ENCODE measurements around the gene AFF3. TPM values are rescaled to one million over a fixed set of nuclear protein-coding genes. Genes with fewer than 3 reads are reported as not detected.

AFF3 gene
- total RNA-seq, 2 experiments from 2014 or later: 0.03 TPM

DNA sequence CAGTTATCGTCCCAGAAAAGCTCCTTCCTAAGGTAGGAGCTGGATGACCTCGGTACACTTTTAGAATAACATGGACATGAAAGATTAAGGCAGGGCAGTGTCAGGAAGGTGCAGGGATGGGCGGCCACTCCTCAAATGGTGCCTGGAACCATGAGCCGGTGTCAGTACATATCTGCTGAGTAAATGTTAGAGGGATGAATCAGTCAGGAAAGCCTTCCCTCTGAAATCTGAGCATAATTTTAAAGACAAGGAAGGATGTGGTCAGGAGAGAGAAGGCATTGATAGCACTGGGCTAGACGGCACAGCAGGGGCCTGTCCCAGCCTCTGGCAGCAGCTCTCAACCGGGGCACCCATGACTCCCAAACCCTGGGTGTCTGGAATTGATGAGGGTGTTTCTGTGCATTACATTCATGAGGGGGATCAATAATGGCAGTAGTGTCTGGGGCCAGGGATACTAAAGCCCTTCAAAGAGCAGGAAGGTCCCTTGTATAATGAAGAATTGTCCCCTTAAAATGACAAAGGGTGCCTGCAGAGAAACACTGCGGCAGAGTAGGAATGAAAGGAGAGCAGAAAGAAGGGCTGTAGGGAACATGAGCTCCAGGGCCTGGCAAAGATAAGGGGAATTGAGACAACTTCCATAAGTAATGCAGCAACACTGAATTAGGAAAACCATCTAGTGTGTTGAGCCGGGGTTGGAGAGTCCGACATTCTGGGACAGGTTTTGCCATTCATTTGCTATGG, 490.3 kb downstream of the AFF3 start:
- Mint-ChIP-seq H3K36me3 (ENCODE audit: low read depth) (no peaks in the 10 kb centered on the region), H3K27ac (no peak overlapping the region), H3K9me3 (no peaks in the 10 kb centered on the region), H3K27me3 (peaks cover 4% of the 10 kb centered on the region), H3K4me1 (no peaks in the 10 kb centered on the region), H3K4me3 (no peak overlapping the region)
- CTCF ChIA-PET: no interaction called here
- POLR2A ChIA-PET: no interaction called here
- no peak for DNase-seq

DNA sequence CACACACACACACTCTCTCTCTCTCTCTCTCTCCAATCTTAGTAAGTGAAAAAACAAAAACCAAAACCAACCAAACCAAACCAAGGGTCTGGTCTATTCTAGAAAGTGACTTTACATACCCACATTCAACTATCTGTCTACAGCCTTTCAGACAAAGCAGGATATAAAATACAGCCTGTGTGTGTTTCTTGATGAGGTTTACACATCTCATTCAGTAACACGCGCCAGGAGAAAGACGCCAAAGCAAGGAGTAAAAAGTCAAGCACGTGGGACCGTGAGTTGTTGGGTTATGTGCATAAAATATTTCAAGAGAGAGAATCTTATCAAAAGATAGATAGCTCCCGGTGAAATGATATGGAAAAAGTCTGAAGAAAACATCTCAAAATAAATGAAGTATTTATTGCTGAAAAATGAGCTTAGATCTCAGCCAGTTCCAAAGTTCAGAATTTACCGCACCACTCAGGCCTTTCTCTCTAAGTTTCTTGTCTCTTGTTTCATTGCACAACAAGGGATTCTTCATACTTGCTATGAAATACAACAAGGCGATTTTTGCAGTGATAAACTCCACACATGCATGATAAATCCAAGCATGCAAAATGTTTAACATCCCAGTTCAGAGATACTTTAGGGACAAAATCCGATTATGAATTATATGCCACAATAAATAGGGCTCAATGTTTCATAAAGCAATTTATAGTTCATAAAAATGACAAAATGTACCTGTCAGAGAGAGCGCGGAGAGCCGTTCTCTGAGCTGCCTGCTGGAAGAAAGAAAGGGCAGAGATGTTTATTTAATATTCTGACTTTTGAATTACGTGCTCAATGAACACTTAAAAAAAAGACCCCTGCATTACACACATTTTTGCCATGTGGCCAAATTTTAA, 493.2 kb downstream of the AFF3 start:
- Mint-ChIP-seq H3K4me3 (no peak overlapping the region), H3K4me1 (no peaks in the 10 kb centered on the region), H3K27ac (no peak overlapping the region), H3K27me3 (peaks cover 1% of the 10 kb centered on the region), H3K9me3 (no peaks in the 10 kb centered on the region), H3K36me3 (ENCODE audit: low read depth) (no peaks in the 10 kb centered on the region)
- ChIA-PET POLR2A (no interaction called here), CTCF (no interaction called here)
- no peak for DNase-seq

DNA sequence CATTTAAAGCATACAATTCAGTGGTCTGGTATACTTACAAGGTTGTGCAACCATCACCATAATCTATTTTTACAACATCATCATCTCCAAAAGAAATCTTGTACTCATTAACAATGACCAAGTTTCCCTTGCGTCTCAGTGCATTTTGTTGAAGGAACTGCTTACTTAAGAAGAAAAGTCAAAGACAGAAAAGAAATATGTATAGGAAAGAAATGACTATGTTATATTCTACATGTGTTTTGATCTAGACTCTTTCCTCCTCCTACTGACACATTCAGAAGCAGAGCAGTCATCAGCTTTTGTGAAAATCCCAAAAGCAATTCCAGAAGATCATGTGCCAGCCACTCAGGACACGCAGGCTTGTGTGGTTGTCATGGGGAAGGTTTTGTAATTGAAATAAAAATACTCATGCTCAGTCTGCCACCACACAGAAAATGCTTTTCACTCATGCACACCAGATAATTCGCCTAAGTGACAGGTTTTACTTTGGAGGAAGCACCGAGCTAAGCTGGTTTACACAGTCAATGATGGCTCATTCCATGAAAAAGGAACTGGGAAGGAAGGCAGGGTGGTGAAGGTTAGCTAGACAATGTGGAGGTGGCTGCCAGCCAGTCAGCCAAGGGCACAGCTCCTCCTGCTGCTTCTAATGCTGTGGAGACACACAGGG, 494.1 kb downstream of the AFF3 start:
- Mint-ChIP-seq H3K27ac (no peak overlapping the region), H3K36me3 (ENCODE audit: low read depth) (no peaks in the 10 kb centered on the region), H3K4me1 (no peaks in the 10 kb centered on the region), H3K9me3 (no peaks in the 10 kb centered on the region), H3K4me3 (no peak overlapping the region), H3K27me3 (peaks cover 1% of the 10 kb centered on the region)
- no peak for DNase-seq
- CTCF ChIA-PET: no interaction called here
- POLR2A ChIA-PET: no interaction called here

DNA sequence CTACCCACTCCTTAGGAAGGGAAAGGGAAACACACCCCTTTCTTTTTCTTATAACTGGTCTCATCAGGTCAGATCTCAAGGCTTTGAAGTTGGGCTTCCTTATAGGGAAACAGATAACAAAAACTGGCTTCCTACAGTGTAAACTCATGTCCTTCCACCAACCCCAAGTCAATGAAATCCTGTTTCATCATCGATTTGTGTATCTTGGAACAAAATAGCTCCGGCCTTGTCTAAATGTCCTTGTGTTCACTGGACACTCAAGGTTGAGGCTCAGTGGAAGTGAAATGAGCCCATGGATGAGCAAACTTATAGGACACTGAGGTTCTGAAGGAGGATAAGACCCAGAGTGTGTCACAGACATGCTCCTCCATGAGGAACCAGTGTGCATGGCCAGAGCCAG, 496.4 kb downstream of the AFF3 start:
- no peaks in the 10 kb centered on the region for H3K36me3 Mint-ChIP-seq (ENCODE audit: low read depth)
- no peaks in the 10 kb centered on the region for H3K9me3 Mint-ChIP-seq
- peaks cover 1% of the 10 kb centered on the region for H3K27me3 Mint-ChIP-seq
- H3K4me1 Mint-ChIP-seq: no peaks in the 10 kb centered on the region
- H3K27ac Mint-ChIP-seq: no peak overlapping the region
- ChIA-PET POLR2A (no interaction called here), CTCF (no interaction called here)
- H3K4me3 Mint-ChIP-seq: no peak overlapping the region
- DNase-seq: no peak

DNA sequence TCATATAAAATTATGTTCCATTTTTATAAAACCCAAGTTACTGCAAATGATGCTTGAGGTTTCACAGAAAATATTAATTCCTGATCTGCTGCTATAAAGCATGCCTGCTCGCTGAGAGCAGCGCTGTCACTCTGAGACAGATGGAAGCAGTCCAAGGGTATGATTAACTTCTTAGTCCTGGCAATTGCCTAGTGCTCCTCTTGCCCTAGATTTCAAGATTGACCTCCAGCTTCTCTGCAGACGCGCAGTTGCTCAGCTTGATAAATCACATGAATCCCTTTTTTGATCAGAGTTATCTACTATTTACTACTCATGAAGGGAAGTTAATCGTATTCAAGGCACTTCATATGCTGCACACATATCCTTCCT, 498.0 kb downstream of the AFF3 start:
- POLR2A ChIA-PET: no interaction called here
- DNase-seq: no peak
- H3K36me3 Mint-ChIP-seq (ENCODE audit: low read depth): no peaks in the 10 kb centered on the region
- peaks cover 1% of the 10 kb centered on the region for H3K27me3 Mint-ChIP-seq
- no peak overlapping the region for H3K4me3 Mint-ChIP-seq
- no peaks in the 10 kb centered on the region for H3K9me3 Mint-ChIP-seq
- no peaks in the 10 kb centered on the region for H3K4me1 Mint-ChIP-seq
- CTCF ChIA-PET: no interaction called here
- no peak overlapping the region for H3K27ac Mint-ChIP-seq

DNA sequence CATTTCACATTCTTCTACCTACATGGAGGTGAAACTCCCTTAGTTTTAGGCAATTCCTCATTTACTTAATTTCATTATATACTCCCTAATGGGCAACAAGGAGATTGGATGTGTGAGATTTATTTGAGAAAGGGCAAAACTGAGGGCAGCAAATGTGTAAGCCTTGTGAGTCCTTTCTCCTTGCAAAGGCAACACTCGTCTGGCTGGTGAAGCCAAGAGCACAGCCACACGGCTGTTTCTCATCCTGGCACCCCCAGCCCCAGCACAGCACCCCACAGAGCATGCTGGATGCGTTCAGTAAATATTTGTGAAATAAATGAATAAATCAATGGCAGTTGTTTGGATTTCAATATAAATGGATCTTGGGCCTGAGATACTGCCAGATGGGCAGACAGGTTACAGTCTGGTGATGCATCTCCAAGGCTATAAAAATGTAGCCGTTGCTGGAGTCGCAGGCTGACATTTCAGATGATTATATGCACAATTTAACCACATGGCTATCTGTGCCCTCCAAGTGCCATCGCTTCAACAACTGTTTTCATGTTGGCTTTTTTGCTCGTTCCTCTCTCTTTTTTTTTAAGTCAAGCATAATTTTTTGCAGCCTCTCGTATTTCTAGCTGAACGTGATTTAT, 498.5 kb downstream of the AFF3 start:
- H3K4me3 Mint-ChIP-seq: no peak overlapping the region
- POLR2A ChIA-PET: no interaction called here

DNA sequence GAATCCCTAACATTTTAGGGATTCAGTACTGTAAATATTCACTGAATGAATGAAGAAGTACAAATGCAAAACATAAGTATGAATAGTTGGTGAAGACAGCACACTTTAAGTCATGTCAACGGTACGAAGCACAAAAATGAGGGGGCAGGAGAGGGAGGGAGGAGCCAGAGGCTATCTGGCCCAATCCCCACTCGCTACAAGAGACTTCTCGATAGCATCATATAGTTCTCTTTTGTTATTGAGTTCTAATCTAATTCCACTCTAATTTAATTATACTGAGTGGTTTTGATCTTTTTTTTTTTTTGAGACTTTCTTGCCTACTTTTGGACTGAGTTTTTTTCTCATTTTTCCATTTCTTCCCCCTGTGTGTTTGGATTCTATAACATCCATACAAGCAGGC, 500.4 kb downstream of the AFF3 start:
- Mint-ChIP-seq H3K27ac (no peak overlapping the region), H3K4me3 (no peak overlapping the region), H3K36me3 (ENCODE audit: low read depth) (no peaks in the 10 kb centered on the region), H3K4me1 (no peaks in the 10 kb centered on the region), H3K27me3 (no peaks in the 10 kb centered on the region), H3K9me3 (no peaks in the 10 kb centered on the region)
- no peak for DNase-seq
- POLR2A ChIA-PET: no interaction called here
- CTCF ChIA-PET: no interaction called here

More for the DNA sequence above, 498.5 kb downstream of the AFF3 start:
- Mint-ChIP-seq H3K27ac (no peak overlapping the region), H3K9me3 (no peaks in the 10 kb centered on the region), H3K27me3 (peaks cover 1% of the 10 kb centered on the region), H3K36me3 (ENCODE audit: low read depth) (no peaks in the 10 kb centered on the region), H3K4me1 (no peaks in the 10 kb centered on the region)
- no peak for DNase-seq
- CTCF ChIA-PET: no interaction called here

DNA sequence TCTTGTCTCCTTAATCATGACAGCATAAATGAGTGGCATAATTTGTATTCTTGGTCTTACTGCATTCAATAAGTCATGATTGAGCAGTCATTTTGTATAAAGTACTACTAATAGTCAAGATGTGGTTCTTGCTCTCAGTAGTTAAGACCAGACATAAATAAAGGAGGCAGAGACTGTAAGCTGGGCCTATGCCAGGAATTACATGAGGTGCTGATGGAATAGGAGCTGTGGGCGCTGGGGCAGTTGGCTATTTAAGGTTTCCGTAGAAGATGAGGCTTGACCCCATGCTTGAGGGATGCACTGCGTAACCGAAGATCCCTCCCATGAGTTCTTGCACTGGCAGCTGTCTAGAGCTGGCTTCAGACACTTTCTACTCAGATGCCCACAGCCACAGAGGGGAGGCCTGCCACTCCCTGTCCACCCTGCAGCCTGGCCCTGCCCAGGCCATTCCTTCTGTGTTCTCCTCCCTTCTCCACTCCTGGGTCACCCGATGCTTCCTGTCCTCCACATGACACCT, 501.7 kb downstream of the AFF3 start:
- no peaks in the 10 kb centered on the region for H3K9me3 Mint-ChIP-seq
- H3K36me3 Mint-ChIP-seq (ENCODE audit: low read depth): no peaks in the 10 kb centered on the region
- no peak overlapping the region for H3K27ac Mint-ChIP-seq
- H3K4me3 Mint-ChIP-seq: no peak overlapping the region
- POLR2A ChIA-PET: no interaction called here
- CTCF ChIA-PET: no interaction called here
- DNase-seq: no peak
- no peaks in the 10 kb centered on the region for H3K27me3 Mint-ChIP-seq
- H3K4me1 Mint-ChIP-seq: no peaks in the 10 kb centered on the region

DNA sequence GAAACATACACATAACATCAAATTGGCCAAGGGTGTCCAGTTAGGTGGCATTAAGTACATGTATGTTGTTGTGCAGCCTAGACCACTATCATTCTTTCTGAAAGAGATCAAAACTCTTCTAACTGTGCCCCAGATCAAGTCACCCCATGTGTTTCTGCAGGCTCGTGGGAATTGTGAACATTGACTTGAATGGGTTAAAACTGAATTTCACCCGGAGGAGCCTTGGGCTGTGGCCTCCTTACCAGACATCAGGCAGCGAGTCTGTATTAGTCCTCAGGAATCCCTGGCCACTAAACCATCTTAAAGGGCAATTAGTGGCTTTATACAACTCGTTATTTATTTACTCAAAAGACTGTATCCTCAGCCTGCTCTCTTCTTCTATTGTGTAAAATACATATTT, 503.6 kb downstream of the AFF3 start:
- Mint-ChIP-seq H3K36me3 (ENCODE audit: low read depth) (no peaks in the 10 kb centered on the region), H3K4me1 (no peaks in the 10 kb centered on the region), H3K27ac (no peak overlapping the region), H3K27me3 (no peaks in the 10 kb centered on the region), H3K9me3 (no peaks in the 10 kb centered on the region), H3K4me3 (no peak overlapping the region)
- no peak for DNase-seq
- CTCF ChIA-PET: no interaction called here
- POLR2A ChIA-PET: no interaction called here

DNA sequence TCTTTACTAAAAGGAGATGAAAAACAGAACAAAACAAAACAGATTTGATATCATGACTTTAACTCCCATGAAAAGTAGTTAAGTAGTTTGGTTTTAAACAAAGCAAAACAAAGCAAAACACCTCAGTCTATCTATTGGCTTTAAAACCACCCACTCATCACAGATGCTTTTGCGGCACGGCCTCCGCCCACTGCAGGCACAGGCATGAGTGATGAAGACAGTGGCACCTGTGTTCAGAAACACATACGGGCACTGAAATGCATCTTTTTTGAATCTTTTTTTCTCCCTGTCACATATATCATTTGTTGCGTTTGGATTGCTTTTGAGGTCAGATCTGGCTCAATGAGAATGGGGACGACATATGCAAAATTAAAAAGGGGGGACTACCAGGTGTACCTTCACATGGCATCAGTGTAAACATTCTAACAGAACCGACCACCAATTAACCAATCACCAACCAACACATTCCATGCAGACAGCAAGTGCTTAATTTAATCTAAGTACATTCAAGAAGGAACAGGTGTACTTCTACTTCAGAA, 505.2 kb downstream of the AFF3 start:
- DNase-seq: no peak
- POLR2A ChIA-PET: no interaction called here
- no peaks in the 10 kb centered on the region for H3K4me1 Mint-ChIP-seq
- H3K27ac Mint-ChIP-seq: no peak overlapping the region
- H3K9me3 Mint-ChIP-seq: peaks cover 8% of the 10 kb centered on the region
- CTCF ChIA-PET: no interaction called here
- no peak overlapping the region for H3K4me3 Mint-ChIP-seq
- no peaks in the 10 kb centered on the region for H3K36me3 Mint-ChIP-seq (ENCODE audit: low read depth)
- no peaks in the 10 kb centered on the region for H3K27me3 Mint-ChIP-seq

DNA sequence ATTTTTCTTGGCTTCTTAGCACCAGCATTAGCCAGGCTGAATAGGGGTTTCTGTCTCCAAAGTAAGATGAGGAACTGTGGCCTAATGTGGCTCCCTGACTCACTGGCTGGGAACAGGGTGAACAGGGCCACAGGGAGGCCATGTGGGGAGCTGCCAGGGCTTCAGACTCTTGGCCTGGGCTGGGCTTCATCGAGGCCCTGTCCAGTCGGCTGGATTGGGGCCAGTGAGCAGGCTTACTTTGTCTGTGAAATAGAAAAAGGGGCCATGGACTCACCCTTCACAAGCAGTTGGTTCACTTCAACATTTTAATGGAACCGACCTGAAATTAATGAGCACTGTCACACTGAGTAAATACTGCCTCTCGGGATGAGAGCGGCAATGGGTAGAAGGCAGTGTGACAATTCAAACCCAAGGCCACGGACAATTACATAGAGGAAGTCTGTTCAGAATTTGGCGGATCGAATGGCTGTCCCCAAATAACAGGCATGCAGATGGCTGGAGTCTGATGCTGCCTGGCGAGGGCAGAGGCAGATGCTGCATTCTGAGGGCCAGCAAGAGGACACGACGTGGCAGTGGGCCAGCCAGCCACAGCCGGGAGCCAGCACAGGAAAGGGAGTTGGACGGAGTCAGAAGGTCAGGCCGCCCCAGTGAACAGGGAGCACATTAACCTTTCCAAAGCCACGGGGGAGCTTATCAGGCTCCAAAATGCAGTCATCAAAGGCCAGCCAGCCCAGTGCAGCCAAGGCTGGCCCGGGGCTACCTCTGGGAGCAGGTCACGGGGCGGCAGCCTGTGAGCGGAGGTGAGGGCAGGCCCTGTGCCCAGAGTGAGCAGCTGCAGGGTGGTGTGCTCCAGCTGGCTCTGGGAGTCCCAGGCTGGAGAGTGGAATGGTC, 506.0 kb downstream of the AFF3 start:
- Mint-ChIP-seq H3K4me3 (no peak overlapping the region), H3K9me3 (peaks cover 8% of the 10 kb centered on the region), H3K36me3 (ENCODE audit: low read depth) (no peaks in the 10 kb centered on the region)

DNA sequence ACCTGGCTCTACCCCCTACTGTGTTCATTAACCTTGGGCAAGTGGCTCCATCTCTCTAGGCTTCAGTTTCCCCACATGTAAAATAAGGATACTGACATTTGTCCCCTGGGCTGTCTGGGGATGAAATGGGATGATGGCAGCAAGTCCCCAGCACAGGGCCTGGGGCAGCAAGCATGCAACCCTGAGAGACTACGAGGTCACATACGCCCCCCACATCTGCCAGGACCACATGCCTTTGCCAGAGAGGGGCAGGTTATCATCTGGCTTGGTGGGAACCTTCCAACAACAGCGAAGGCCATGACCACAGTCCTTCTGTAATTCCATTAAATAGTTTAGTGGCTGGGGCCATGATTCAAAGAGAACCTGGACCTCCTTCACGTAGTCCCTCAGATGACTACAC, 506.7 kb downstream of the AFF3 start:
- DNase-seq: no peak
- no peak overlapping the region for H3K4me3 Mint-ChIP-seq
- ChIA-PET POLR2A (no interaction called here), CTCF (no interaction called here)
- no peaks in the 10 kb centered on the region for H3K36me3 Mint-ChIP-seq (ENCODE audit: low read depth)
- peaks cover 8% of the 10 kb centered on the region for H3K9me3 Mint-ChIP-seq
- H3K27me3 Mint-ChIP-seq: no peaks in the 10 kb centered on the region
- no peaks in the 10 kb centered on the region for H3K4me1 Mint-ChIP-seq
- H3K27ac Mint-ChIP-seq: no peak overlapping the region

More for the DNA sequence above, 506.0 kb downstream of the AFF3 start:
- Mint-ChIP-seq H3K4me1 (no peaks in the 10 kb centered on the region), H3K27ac (no peak overlapping the region), H3K27me3 (no peaks in the 10 kb centered on the region)
- no peak for DNase-seq
- CTCF ChIA-PET: no interaction called here
- POLR2A ChIA-PET: no interaction called here

All from activated CD4-positive, alpha-beta memory T cell treated with anti-CD3 and anti-CD28 coated beads, Interleukin-2, amount 10 ng/mL, durations not matched to agents 7 days and 5 days (primary cell).